ENCODE data around the gene HMGCLL1.

DNA sequence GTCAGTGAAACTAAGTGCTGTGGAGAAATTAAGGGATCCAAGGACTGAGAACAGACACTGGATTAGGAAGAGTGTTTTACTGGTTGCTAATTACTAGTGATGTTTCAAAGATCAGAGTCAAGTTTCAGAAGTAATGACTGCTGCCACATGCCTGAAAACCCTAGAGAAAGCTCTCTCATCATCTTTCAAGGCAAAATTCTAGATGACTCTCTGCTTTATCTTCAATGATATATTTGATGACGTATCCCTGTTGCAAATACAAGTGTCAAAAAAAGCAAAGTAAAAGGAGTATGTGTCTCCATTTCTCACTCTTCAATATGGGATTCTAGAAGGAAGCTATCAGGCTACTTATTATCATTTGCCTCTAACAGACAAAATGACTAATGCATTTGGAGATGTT lies 38.0 kb downstream of the HMGCLL1 start:
- TF ChIP-seq, protein P1, sequence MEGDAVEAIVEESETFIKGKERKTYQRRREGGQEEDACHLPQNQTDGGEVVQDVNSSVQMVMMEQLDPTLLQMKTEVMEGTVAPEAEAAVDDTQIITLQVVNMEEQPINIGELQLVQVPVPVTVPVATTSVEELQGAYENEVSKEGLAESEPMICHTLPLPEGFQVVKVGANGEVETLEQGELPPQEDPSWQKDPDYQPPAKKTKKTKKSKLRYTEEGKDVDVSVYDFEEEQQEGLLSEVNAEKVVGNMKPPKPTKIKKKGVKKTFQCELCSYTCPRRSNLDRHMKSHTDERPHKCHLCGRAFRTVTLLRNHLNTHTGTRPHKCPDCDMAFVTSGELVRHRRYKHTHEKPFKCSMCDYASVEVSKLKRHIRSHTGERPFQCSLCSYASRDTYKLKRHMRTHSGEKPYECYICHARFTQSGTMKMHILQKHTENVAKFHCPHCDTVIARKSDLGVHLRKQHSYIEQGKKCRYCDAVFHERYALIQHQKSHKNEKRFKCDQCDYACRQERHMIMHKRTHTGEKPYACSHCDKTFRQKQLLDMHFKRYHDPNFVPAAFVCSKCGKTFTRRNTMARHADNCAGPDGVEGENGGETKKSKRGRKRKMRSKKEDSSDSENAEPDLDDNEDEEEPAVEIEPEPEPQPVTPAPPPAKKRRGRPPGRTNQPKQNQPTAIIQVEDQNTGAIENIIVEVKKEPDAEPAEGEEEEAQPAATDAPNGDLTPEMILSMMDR (IDR thresholded peaks at IDR 0.05), result no peak
- no peak for TF ChIP-seq POLR2A (IDR thresholded peaks at IDR 0.05)
